CD4-positive, alpha-beta T cell (primary cell): Measurements from ENCODE around the gene DENND1B. TPM values are rescaled to one million over a fixed set of nuclear protein-coding genes. Genes with fewer than 3 reads are reported as not detected.

Experiments used
- ATAC-seq: fragments of 200-7000 bp; cut with Tn5 transposase; one replicate; pipeline ENCODE4 v1.10.0; 2022; ENCODE audit warnings: mild to moderate bottlenecking; ENCODE audit not compliant: poor library complexity
- CTCF ChIA-PET: fragments of 350-600 bp; sonication (Branson Sonifier 250); formaldehyde crosslinking; loops from one replicate; lab custom pipeline; 2021; ENCODE audit warnings: antibody characterized with exemption, inconsistent platforms; lab: Charles Lee
- POLR2A ChIA-PET: fragments of 350-600 bp; sonication (Branson Sonifier 250); formaldehyde crosslinking; loops from one replicate; lab custom pipeline; 2021; ENCODE audit warnings: antibody characterized with exemption, inconsistent platforms; lab: Charles Lee
- DNase-seq, 14 experiments: peaks; one replicate each; pipeline ENCODE4 v3.0.0-alpha.2; 2013 to 2020; ENCODE audit warnings: mixed read lengths in 2 of 14
- H3K27ac ChIP-seq, 2 donors: one replicate each; pipeline versions ENCODE4 v1.5.1 to v1.7.0; 2013; ENCODE audit warnings: low read length in 2 of 2, low read depth in 1 of 2, mild to moderate bottlenecking in 1 of 2
- H3K27me3 ChIP-seq, 2 experiments: 1 replicate in 1 of 2; 2 replicates in 1 of 2; pipeline versions ENCODE4 v1.6.1 to v1.7.0; 2013; ENCODE audit warnings: low read length in 2 of 2, control low read depth in 1 of 2, mild to moderate bottlenecking in 1 of 2, moderate library complexity in 1 of 2; ENCODE audit not compliant: insufficient read depth in 2 of 2, control insufficient read depth in 1 of 2
- H3K36me3 ChIP-seq: one replicate; pipeline ENCODE4 v1.6.1; 2013; ENCODE audit warnings: low read length, control low read depth; ENCODE audit not compliant: insufficient read depth
- H3K4me1 ChIP-seq: one replicate; pipeline ENCODE4 v1.6.1; 2013; ENCODE audit warnings: low read length, control low read depth; ENCODE audit not compliant: insufficient read depth
- H3K4me3 ChIP-seq: one replicate; pipeline ENCODE4 v1.5.1; 2013; ENCODE audit warnings: mild to moderate bottlenecking, low read length, moderate library complexity
- H3K9me3 ChIP-seq, 2 experiments: 1 replicate in 1 of 2; 2 replicates in 1 of 2; pipeline versions ENCODE4 v1.6.1 to v1.7.0; 2013; ENCODE audit warnings: low read length in 2 of 2, mild to moderate bottlenecking in 2 of 2, control low read depth in 1 of 2, moderate library complexity in 1 of 2; ENCODE audit not compliant: control insufficient read depth in 1 of 2, insufficient read depth in 1 of 2
- H3K27ac Mint-ChIP-seq: one replicate; pipeline ENCODE4 v1.8.0; 2020; ENCODE audit warnings: mixed read lengths
- H3K27me3 Mint-ChIP-seq: one replicate; pipeline ENCODE4 v1.8.0; 2021; ENCODE audit warnings: mixed read lengths
- H3K36me3 Mint-ChIP-seq: one replicate; pipeline ENCODE4 v1.8.0; 2021; ENCODE audit warnings: low read depth, mixed read lengths
- H3K4me1 Mint-ChIP-seq: one replicate; pipeline ENCODE4 v1.8.0; 2021; ENCODE audit warnings: low read depth, mixed read lengths
- H3K4me3 Mint-ChIP-seq: one replicate; pipeline ENCODE4 v1.8.0; 2020; ENCODE audit warnings: mild to moderate bottlenecking, mixed read lengths
- H3K9me3 Mint-ChIP-seq: one replicate; pipeline ENCODE4 v1.8.0; 2020; ENCODE audit warnings: mixed read lengths
- intact Hi-C, 2 experiments: fragments of 100-400 bp; cut with DNase I in 1 of 2; cut with micrococcal nuclease in 1 of 2; formaldehyde crosslinking; loops; one replicate each; pipeline versions ENCODE4 v1.15.1 to v1.9.0; 2023 to 2025; cut with DNase I, micrococcal nuclease
- total RNA-seq, 174 experiments: library from RNA in 2 of 174; stranded (reverse) in 2 of 174; gene quantifications; one replicate each; pipeline ENCODE4 v1.2.3 and lab custom pipeline; 2021 to 2026
- TF ChIP-seq, protein P1 (sequence below): fragments of 200-600 bp; IDR thresholded peaks from one replicate; pipeline ENCODE4 v1.8.0; 2022; ENCODE audit warnings: antibody characterized with exemption, mild to moderate bottlenecking

DENND1B gene
- total RNA-seq, 2 experiments from 2014 or later, result 23.9 to 26.5 TPM

DNA sequence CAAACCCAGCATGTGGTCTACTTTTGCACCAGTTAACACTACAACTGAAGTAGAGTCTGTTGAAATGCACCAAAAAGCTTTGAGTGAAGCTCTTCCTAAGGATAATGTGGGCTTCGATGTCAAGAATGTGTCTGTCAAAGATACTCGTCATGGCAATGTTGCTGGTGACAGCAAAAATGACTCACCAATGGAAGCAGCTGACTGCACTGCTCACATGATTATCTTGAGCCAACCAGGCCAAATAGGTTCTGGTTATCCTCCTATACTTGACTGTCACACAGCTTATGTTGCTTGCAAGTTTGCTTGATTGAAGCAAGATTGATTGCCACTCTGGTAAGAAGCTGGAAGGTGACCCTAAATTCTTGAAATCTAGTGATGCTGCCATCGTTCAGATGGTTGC, 85.2 kb downstream of the DENND1B start:
- H3K27me3 Mint-ChIP-seq, result no peaks in the 10 kb centered on the region
- CTCF ChIA-PET, result no interaction called here

DNA sequence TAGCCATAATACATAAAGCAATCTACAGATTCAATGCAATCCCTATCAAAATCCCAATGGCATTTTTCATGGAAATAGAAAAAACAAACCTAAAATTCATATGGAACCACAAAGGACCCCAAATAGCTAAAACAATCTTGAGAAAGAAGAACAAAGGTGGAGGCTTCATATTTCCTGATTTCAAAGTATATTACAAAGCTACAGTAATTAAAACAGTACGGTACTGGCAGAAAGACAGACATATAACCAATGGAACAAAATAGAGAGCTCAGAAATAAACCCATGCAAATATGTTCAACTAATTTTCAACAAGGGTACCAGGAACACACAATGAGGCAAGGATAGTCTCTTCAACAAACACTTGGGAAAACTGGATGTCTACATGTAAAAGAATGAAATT, 87.0 kb downstream of the DENND1B start:
- Mint-ChIP-seq H3K27ac (no peak overlapping the region), H3K4me1 (peaks cover 37% of the 10 kb centered on the region), H3K9me3 (peaks cover 9% of the 10 kb centered on the region), H3K4me3 (no peak overlapping the region), H3K27me3 (no peaks in the 10 kb centered on the region), H3K36me3 (peaks cover 46% of the 10 kb centered on the region)
- Histone ChIP-seq H3K36me3 (peaks cover 5% of the 10 kb centered on the region), H3K4me1 (no peaks in the 10 kb centered on the region), H3K27ac (no peak overlapping the region), H3K27me3 (no peaks in the 10 kb centered on the region), H3K4me3 (no peak overlapping the region), H3K9me3 (no peaks in the 10 kb centered on the region)
- ChIA-PET POLR2A (no interaction called here), CTCF (no interaction called here)
- no peak for DNase-seq
- TF ChIP-seq, protein P1, sequence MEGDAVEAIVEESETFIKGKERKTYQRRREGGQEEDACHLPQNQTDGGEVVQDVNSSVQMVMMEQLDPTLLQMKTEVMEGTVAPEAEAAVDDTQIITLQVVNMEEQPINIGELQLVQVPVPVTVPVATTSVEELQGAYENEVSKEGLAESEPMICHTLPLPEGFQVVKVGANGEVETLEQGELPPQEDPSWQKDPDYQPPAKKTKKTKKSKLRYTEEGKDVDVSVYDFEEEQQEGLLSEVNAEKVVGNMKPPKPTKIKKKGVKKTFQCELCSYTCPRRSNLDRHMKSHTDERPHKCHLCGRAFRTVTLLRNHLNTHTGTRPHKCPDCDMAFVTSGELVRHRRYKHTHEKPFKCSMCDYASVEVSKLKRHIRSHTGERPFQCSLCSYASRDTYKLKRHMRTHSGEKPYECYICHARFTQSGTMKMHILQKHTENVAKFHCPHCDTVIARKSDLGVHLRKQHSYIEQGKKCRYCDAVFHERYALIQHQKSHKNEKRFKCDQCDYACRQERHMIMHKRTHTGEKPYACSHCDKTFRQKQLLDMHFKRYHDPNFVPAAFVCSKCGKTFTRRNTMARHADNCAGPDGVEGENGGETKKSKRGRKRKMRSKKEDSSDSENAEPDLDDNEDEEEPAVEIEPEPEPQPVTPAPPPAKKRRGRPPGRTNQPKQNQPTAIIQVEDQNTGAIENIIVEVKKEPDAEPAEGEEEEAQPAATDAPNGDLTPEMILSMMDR, result no peak
- no peak for ATAC-seq
- intact Hi-C loops, result no loop called here

More for the DNA sequence above, 85.2 kb downstream of the DENND1B start:
- Histone ChIP-seq H3K9me3 (no peaks in the 10 kb centered on the region), H3K4me3 (no peak overlapping the region), H3K36me3 (peaks cover 5% of the 10 kb centered on the region), H3K27me3 (no peaks in the 10 kb centered on the region), H3K4me1 (no peaks in the 10 kb centered on the region), H3K27ac (no peak overlapping the region)
- no peak overlapping the region for H3K4me3 Mint-ChIP-seq
- no peak for DNase-seq
- peaks cover 9% of the 10 kb centered on the region for H3K9me3 Mint-ChIP-seq
- TF ChIP-seq, protein P1, result no peak
- H3K27ac Mint-ChIP-seq, result no peak overlapping the region
- POLR2A ChIA-PET, result no interaction called here
- H3K36me3 Mint-ChIP-seq, result peaks cover 46% of the 10 kb centered on the region
- H3K4me1 Mint-ChIP-seq, result peaks cover 50% of the 10 kb centered on the region
- ATAC-seq, result no peak
- intact Hi-C loops, result loop anchor here in 1 of 2 experiments (10.0 kb wide), 1 partner anchor 175 kb away; no protein-coding TSS in a partner anchor

DNA sequence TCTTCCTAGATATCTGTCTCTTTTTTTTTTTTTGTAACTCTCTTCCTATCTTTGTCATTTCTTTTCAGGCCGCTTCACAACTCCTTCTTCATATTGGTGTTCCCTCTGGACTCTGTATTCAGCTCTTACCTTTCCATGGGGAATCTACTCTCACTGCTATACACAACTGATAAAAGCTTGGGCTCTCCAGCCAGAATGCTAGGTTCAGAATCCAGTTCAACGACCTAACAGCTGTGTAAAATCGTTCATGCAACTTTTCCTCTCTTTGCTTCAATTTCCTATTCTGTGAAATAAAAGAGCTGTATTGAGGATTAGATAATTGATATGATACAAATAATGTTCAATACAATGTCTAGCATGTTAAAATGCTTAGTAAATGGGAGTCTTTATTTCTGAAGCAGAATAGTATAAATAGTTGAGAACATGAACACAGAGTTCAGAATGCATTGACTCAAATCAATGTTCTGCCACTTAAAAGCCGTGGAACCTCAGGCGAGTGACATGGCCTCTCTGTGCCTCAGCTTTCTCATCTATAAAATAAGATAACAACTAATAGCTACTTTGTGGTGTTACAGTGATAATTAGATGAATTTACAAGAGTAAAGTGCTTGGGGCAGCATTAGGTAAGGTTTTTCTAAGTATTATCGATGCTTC, 88.5 kb downstream of the DENND1B start:
- ATAC-seq (no peak), DNase-seq (no peak)
- peaks cover 42% of the 10 kb centered on the region for H3K36me3 Mint-ChIP-seq
- TF ChIP-seq, protein P1, result no peak
- no peak overlapping the region for H3K4me3 Mint-ChIP-seq
- H3K27me3 ChIP-seq, result no peaks in the 10 kb centered on the region
- CTCF ChIA-PET, result interaction anchor here (0.6 to 0.9 kb wide), 2 partner anchors 18 to 173 kb away, joined by 3 to 4 read pairs; no protein-coding TSS in a partner anchor
- H3K27ac ChIP-seq, result no peak overlapping the region
- no peaks in the 10 kb centered on the region for H3K27me3 Mint-ChIP-seq
- no peak overlapping the region for H3K27ac Mint-ChIP-seq
- no peaks in the 10 kb centered on the region for H3K9me3 ChIP-seq
- peaks cover 9% of the 10 kb centered on the region for H3K9me3 Mint-ChIP-seq
- intact Hi-C loops, result no loop called here
- H3K36me3 ChIP-seq, result peaks cover 5% of the 10 kb centered on the region
- H3K4me3 ChIP-seq, result no peak overlapping the region
- H3K4me1 Mint-ChIP-seq, result peaks cover 31% of the 10 kb centered on the region
- POLR2A ChIA-PET, result no interaction called here
- no peaks in the 10 kb centered on the region for H3K4me1 ChIP-seq
